GM12865 (cell line): Measurements from ENCODE around the gene NDUFB10.
"Not testable (repeated sequence)": the region's sequence is repeated elsewhere in the genome, so short reads cannot be mapped to it uniquely, and the experiment has no call there.

Experiments used
- DNase-seq: peaks from one replicate; pipeline ENCODE4 v3.0.0; 2010; ENCODE audit warnings: low read depth
- H3K4me3 ChIP-seq: 2 replicates; pipeline ENCODE4 v1.5.1; 2011; ENCODE audit warnings: mild to moderate bottlenecking, low read depth, low read length, control low read depth
- CTCF ChIP-seq: IDR thresholded peaks from 2 replicates; pipeline ENCODE4 v1.5.1; 2011; ENCODE audit warnings: low read length, control low read depth, low read depth, inconsistent platforms; ENCODE audit not compliant: insufficient read depth; ENCODE audit errors: missing control alignments

Gene NDUFB10

GRCh38 chr16:1938316-1938715 lies 21.0 kb upstream of the NDUFB10 start:
- TF ChIP-seq CTCF: no peak
- DNase-seq: no peak

GRCh38 chr16:1938910-1939309 lies 20.4 kb upstream of the NDUFB10 start:
- no peak overlapping the region for H3K4me3 ChIP-seq
- no peak for DNase-seq
- TF ChIP-seq CTCF: no peak

More at GRCh38 chr16:1938316-1938715, 21.0 kb upstream of the NDUFB10 start:
- no peak overlapping the region for H3K4me3 ChIP-seq

GRCh38 chr16:1939833-1940232 lies 19.5 kb upstream of the NDUFB10 start:
- H3K4me3 ChIP-seq, DNase-seq: not testable (repeated sequence)

- DNase-seq: no peak
- H3K4me3 ChIP-seq: no peak overlapping the region
- no peak for TF ChIP-seq CTCF
These were observed 18.8 kb upstream of the NDUFB10 start for GRCh38 chr16:1940273-1941161.

- TF ChIP-seq CTCF: no peak
- H3K4me3 ChIP-seq: peak overlapping the region; percentile 82
- DNase-seq: no peak
These were observed 17.9 kb upstream of the NDUFB10 start for GRCh38 chr16:1941162-1942046.

GRCh38 chr16:1942047-1942809 lies 17.1 kb upstream of the NDUFB10 start:
- peak overlapping the region; percentile 82 for H3K4me3 ChIP-seq
- TF ChIP-seq CTCF: no peak
- DNase-seq: no peak
